HG02885 (cell line): ENCODE results near the gene SULF2.
"Not testable (repeated sequence)": the region's sequence is repeated elsewhere in the genome, so short reads cannot be mapped to it uniquely, and the experiment has no call there.

Source experiments
- ATAC-seq: cut with Tn5 transposase; IDR thresholded peaks from one replicate; pipeline ENCODE4 v1.9.1; 2021; ENCODE audit warnings: mild to moderate bottlenecking; ENCODE audit not compliant: unreplicated experiment, poor library complexity

SULF2 gene

DNA sequence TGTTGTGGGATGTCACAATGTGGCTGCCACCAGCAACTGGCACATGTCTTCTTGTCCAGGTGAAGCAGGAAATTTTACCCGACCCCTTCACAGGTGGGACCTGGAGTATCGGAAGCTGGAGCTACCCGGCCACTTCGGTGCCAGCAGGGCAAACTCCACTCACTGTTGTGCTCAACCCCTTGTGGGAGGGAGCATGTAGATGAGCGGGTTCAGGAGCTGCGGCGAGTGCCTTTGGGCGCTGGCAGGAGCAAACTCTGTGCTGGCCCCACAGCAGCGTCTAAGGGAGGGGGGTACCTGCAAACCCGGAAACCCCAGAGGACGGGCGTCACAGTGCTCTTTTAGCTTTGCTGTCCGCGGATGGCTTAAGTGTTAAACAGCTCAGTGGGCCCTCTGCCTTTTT lies 20.7 kb upstream of the SULF2 start:
- no peak for ATAC-seq

DNA sequence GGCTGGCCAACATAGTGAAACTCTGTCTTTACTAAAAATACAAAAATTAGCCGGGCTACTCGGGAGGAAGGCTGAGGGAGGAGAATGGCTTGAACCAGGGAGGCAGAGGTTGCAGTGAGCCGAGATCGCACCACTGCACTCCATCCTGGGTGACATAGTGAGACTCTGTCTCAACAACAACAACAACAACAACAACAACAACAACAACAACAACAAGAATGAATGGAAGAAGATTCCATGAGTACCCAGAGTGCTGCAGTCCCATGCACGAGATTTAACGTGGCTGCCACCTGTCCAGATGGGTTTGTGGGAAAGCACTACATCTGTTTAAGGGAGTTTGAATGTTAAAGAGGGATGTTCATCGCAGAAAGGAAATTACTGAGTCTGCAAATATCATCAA lies 19.7 kb upstream of the SULF2 start:
- ATAC-seq = not testable (repeated sequence)

DNA sequence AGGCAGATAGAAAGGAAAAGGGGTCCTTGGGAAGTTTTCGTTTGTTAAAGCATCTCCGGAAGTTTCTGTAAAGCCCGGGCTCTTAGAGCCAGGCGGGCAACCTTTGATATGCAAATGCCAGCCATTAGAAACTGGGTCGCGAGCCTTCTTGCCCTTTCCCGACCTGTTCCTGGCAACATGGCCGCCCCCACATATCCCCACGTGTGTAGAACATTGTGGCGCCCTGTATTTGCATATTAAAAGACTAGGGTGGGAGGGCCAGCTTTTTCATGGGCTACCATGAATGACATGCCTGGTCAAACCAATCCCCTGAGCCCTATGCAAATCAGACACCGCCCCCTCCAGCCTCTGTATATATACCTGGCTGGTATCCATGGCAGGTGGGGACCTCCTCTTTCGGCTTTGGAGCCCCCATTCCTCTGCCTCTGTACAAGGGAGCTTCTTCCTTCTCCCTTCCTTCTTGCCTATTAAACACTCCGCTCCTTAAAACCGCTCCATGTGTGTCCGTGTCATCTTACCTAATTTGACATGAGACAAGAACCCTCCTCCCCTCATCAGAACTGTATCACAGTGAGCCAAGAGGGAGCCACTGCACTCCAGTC lies 19.0 kb upstream of the SULF2 start:
- ATAC-seq = not testable (repeated sequence)

DNA sequence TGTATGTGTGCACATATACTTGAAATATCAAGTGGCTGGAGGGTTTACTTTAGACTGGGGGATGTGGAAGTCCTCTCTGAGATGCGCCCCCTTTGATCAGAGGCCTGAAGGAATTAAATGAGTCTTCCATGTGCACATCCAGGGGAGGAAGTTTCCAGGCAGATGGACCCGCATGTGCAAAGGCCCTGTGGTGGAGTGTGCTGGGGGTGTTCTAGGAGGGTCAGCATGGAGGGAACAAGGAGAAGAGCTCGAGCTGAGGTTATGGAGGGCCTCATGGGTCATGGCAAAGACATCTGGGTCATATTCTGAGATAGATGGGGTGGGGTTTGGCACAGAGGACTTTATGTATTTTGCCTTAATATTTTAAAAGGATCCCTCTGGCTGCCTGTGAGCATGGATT lies 17.7 kb upstream of the SULF2 start:
- no peak for ATAC-seq

DNA sequence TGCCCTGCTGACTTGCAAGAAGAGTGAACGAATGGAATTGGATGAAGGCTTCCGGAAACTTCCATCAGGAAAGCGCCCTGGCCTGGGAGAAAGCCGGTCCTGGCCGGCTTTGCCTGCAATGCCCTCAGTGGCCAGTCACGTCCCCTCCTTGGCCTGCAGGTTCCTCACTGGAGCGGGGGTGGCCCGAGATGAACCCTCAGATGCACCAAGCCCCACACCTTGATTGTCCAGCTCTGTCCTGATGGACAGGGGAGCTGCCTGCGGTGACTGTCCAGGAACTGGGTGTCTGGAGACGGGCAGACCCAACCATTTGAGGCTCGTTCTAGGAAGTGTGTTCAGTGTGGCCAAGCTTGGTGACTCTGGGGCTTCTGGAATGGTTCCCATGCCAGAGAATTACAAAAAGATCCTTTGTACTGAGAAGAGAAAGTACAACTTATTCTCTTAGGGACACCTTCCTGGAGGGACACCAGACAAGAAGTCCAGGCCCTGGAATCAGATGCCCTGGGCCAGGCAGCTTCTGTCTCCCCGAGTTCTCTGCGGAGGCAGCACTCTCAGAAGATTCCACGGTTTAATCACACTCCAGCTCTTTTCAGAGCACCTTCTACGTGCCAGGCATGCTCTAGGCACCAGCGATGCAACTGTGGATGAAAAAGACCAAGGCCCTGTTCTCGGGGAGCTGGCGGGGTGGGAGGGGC lies 17.1 kb upstream of the SULF2 start:
- ATAC-seq = no peak

DNA sequence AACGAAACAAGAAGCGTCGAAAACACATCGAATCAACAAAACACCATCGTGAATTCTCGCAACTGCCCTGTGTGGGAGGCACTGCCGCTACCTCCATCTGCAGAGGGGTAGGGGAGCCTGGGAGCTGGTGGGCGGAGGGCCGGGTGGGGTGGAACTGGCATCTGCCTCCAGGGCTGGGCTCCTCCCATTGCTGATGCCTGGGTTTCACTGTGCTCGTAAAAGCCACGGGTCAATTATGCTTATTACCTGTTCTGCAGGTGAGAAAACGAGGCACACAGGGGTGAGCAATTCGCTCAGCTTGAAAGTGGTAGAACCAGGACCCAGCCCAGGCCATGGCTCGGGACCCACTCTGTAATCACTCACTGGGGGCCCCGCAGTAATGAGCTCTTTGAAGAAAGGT lies 16.5 kb upstream of the SULF2 start:
- no peak for ATAC-seq

DNA sequence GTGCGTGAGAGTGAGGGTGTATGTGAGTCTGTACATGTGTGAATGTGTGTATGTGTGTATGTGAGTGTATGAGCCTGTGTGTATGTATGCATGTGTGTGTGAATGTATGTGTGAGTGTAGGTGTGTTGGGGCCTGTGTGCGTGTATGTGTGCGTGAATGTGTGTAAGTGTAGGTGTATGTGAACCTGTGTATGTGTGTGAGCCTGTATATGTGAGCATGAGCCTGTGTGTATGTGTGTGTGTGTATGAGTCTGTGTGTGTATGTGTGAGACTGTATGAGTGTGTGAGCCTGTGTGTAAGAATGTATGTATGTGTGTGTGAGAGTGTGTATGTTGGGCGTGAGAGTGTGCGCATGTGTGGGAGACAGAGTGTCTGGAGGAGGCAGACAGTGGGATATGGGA lies 15.8 kb upstream of the SULF2 start:
- ATAC-seq = no peak

DNA sequence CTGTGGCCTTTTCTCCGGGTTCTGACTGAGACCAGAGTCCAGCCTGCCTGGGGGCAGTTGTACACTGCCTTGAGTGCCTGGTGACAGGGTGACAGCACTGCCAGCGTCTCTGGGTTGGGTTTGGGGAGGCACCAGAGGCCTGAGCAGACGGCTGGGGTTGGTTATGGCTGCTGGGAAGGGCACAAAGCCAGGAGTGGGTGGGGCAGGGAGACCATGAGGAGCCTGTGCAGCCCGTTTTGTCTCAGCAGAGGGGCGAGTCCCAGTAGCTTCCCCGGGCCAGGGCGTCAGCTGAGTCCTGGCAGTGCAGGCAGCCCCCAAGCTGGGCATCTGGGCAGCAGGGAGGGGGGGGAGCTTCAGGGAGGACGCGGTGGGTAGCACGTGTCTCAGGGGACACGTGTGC lies 15.3 kb upstream of the SULF2 start:
- no peak for ATAC-seq

DNA sequence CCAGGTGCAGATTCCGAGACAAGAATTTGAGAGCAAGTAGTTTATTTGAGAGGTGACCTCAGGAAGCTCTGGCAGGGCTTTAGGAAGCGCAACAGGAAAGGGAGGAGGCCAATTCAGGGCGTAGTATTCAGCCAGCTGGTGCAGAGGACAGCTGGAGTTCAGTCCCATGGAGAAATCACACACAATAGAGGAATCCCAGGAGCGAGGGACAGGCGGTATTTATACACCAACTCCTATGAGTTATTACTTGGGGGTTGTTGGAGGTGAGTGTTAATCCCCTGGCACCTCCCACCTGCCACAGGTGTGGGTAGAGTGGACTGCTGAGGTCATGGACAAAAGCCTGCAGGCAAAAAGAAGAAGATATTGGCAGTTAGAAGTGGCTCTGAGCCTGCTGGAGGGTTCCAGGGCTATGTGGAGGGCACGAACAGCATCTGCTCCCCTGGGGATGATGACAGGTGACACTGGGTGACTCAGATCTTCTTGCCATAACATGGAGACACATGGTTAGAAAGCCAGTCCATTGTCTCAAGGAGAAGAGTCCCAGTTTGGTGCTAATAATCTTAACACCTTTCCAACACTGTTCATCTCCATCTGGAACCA lies 13.9 kb upstream of the SULF2 start:
- ATAC-seq = no peak

DNA sequence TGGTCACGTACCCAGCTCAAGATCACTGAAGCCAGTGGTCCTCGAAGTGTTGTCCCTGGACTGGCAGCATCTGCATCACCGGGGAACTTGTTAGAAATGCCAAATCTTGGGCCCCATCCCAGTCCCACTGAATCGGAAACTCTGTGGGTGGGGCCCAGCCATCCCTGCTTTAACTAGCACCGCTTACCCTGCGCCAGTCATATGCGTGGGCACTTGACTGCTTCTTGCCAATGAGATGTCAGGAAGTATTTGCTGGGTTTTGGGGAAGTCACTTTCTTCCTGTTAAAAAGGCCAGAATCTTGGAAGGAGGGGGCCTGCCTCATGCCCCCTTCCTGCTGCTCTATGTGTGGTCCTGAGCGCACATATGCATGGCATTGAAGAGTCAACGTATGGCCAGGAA lies 11.7 kb upstream of the SULF2 start:
- no peak for ATAC-seq

DNA sequence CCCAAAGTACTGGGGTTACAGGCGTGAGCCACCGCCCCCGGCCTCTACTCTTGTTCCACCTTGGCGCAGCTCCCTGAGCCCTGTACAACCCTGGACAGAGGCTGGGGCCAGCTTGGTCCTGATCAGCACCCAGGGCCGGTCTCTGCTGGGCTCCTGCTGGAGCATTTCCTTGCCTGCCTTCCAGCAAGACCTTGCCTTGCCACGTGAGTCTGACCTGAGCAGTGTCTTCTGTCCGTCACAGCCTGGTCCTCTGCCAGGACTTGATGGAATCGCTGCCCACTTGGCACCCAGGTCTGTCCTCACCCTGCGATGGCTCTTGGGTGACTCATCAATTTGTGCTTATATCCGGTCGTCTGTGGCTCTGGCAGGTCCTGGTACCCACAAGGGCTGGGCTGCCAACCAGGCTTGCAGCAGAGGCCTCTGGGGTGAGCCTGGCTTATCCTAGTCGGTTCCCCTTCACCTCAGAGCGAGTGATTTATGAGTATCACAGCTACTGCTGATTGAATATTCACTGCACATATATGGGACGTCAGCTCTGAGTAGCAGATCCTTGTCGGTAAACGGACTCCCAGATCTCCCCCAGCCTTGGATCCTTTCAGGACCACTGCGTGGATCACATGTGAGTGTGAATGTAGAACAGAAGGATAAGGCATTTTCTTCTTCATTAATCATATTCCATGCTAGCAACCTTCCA lies 10.1 kb upstream of the SULF2 start:
- no peak for ATAC-seq

DNA sequence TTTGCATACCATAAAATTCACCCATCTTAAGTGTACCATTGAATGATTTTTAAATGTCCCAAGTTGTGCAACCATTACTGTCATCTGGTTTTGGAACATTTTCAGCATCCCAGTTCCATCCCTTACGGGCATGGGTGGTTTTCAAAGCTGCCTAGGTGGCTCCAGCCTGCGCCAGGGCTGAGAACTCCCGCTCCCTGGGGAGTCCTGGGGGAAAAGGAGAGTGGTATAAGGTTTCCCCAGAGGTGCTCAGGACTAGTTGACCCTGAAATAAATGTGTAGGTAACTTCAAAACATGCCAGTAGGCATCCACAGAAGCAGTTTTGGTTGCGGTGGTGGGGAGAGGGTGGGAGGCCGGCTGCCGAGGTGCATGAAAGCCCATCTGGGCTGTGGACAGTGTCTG lies 9.0 kb upstream of the SULF2 start:
- ATAC-seq = not testable (repeated sequence)

DNA sequence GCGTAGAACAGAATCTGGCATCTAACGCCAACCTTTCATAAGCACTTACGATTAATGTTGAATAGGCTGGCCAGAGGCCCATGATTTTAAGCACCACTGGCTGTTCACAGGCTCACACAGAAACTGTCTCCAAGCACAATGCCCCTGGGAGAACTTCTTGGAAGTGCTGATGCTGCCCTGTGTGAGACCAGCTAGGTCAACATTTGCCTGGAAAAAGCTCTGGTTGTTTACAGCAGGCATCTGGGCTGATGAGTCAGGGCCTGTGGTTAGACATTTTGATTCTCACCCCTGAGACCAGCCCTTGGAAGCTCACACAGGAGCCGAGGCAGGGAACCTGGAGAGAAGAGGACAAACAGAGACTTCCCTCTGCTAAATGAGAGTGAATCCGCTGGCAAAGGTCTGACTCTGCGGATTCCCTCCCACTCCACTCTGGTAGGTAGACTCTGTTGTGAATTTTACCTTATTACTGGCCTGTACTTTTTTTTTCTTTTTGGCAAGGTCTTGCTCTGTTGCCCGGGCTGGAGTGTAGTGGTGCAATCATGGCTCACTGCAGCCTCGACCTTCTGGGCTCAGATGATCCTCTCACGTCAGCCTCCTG lies 6.8 kb upstream of the SULF2 start:
- ATAC-seq = no peak

DNA sequence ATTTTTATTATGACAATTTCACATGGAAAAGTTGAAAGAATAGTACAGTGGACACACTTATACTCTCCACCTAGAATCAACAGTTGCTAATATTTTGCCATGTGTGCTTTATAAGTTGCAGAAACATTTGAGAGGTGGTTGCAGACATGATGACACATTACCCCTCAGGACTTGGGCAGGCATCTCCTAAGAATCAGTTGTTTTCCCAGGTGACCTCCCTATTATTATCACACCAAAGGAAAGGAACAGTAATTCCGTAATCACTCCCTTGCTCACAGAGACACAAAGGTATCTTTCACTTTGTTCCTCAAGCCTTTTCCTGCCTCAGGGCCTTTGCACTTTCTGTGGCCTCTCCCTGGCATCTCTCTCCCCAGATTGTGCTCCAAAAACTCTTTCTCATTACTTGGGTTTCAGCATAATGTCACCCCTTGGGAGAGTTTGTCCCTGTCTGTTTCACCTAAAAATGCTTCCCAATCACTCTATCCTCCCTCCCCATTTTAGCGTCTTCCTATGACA lies 5.9 kb upstream of the SULF2 start:
- no peak for ATAC-seq

DNA sequence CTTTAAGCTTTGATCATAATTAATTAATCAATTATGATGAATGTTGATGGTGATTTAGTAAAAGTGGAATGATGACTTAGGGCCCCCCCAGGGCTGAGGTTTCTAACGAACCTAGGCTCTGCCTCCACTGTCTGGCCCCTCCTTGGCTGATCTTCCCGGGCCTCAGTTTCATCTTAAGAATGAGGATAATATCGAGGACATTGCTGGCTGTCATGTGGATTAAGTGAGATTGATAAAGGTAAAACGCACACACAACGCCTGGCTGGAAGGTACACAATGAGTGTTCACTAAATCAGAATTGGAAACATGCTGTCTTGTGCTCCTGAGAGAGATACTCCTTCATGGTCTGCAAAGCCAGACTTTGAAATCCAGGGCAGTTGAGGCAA lies 5.3 kb upstream of the SULF2 start:
- ATAC-seq = no peak

DNA sequence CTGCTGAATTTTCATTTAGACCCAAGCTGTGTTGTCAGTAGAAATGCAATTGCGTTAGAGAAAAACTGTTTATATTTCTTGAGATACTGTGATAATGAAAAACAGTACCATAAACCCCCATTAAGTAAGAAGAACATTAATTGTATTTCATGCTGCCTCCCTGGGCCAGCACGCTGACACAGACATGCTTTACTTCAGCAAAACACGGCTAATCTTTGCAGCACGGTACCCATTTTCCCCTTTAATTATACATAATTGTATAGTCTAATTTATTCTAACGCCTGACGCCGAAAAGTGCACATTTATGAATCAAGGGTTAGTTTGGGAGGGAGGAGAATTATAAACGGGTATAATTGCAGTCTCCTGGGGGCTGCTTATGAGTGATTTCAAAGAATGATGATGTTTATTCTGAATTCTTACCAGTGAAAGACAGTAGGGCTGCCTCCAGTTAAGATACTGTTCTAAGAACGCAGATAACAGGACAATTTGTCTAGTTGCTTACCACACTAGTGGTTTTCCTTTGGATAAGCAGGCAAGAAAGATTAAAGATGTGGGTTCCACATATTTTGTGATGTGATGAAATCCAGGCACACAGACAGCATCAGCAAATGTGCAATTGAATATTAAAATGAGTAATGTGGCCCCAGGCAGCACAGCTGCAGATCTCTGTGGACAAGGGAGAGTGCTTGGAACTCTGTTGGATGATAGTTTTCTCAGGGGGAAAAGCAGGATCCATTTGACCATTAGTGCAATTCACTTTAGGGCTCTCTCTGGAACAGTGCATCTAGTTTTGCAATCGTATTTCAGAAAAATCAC lies 4.7 kb upstream of the SULF2 start:
- ATAC-seq = no peak

DNA sequence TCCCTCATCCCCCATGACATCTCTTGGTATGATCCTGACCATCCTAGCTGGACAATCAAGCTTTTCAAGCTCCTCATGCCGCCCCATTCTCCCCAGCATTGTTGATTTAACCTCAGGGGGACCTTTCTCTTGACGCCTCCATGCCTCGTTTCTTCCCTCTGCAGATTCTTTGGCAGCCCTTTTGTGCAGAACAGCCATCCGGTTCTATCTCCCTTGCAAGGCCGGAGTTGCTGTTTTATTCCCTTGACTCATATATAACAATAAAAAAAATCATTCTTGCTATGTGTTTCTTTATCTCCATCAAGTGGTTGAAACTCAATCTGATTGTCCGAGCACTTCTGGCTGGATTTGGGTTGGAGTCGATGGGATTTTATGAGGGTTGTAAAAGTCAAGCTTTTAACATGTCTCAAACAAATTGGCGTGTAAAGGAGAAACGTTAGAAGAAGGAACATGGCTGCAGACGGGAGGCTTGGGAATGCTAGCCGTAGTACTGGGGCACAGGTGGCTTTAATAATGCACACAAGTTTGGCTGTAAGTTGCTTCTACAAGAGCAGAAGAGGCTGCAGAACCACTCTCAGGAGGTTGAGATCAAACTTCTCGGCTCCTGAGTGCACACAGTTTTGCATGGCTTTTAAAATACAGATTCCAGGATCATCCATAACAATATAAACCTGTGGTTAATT lies 3.9 kb upstream of the SULF2 start:
- ATAC-seq = no peak

DNA sequence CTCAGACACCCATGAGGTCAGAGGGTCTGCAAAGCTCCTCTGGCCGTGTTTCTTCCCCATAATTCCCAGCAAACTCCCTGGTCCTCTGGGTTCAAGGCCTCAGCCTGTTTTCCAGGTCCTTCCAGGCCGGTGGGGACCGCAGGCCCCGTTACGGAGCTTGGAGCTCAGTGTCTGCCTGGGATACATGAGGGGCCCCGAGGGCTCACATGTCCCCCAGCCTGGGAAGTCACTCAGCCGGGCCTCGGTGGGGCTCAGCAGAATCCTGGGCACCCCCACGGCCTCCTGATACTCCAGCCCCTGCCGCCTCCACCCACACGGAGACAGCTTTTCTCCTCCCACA lies 3.4 kb upstream of the SULF2 start:
- no peak for ATAC-seq

DNA sequence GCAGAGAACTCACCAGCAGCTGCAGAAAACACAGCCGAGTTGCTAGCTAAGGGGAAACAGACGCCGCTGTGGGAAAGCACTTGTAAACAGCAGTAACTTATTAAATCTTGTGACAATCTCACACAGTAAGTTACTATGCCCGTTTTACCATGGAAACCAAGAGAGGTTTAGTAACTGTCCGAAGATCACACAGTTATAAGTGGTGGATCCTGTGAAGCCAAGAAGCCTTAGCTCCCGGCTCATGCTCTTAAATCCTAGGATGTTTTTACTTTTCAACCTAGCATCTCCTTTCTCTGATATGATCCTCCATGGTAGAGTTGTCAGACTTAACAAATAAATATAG lies 1.5 kb upstream of the SULF2 start:
- no peak for ATAC-seq
